Measurements from ENCODE around the gene DNAH1.

DNA sequence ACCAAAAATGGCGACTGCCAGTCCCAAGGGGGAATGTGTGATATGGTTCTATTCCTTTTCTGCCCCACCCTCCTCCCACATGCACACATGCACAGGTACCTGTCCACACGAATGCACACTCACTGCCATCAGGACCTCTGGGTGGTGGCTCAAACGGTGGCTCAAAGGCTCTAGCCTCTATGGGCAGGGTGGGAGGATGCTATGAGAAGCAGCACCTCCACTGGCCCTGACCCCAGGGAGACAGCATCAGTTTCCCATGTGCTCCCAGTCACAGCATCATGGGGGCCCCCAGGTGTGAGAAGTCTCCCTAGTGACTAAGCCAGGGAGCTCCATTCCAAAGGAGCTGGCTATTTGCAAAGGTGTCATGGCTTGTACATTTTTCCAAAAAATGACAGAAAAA is 112.9 kb downstream of the DNAH1 start:
- TF ChIP-seq, protein P1, sequence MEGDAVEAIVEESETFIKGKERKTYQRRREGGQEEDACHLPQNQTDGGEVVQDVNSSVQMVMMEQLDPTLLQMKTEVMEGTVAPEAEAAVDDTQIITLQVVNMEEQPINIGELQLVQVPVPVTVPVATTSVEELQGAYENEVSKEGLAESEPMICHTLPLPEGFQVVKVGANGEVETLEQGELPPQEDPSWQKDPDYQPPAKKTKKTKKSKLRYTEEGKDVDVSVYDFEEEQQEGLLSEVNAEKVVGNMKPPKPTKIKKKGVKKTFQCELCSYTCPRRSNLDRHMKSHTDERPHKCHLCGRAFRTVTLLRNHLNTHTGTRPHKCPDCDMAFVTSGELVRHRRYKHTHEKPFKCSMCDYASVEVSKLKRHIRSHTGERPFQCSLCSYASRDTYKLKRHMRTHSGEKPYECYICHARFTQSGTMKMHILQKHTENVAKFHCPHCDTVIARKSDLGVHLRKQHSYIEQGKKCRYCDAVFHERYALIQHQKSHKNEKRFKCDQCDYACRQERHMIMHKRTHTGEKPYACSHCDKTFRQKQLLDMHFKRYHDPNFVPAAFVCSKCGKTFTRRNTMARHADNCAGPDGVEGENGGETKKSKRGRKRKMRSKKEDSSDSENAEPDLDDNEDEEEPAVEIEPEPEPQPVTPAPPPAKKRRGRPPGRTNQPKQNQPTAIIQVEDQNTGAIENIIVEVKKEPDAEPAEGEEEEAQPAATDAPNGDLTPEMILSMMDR (IDR thresholded peaks at IDR 0.05) = no peak
- no peak for TF ChIP-seq POLR2A (IDR thresholded peaks at IDR 0.05)

Measured in testis (tissue), 2 donors.